K562 (cell line): ENCODE results near the gene RELL2. TPM values are rescaled to one million over a fixed set of nuclear protein-coding genes. Genes with fewer than 3 reads are reported as not detected.

Experiments
- BHLHE40 ChIP-seq: IDR thresholded peaks from 2 replicates; pipeline ENCODE4 v1.6.1; 2011; ENCODE audit warnings: low read length, improper control_type of control experiment
- CBX3 ChIP-seq, 2 experiments: IDR thresholded peaks; 1 replicate in 1 of 2; 2 replicates in 1 of 2; pipeline ENCODE4 v1.6.1; 2012; ENCODE audit warnings: inconsistent platforms in 2 of 2, low read length in 2 of 2, borderline replicate concordance in 1 of 2, control low read depth in 1 of 2
- ELF2 ChIP-seq: fragments of 250-450 bp; sonication (Bioruptor Pico); IDR thresholded peaks from 2 replicates; pipeline ENCODE4 v1.5.0; 2021; ENCODE audit warnings: mild to moderate bottlenecking
- EWSR1 ChIP-seq: fragments of 450-650 bp; IDR thresholded peaks from 2 replicates; pipeline ENCODE4 v1.6.1; 2018; ENCODE audit warnings: borderline replicate concordance, mild to moderate bottlenecking, low read depth, moderate library complexity; ENCODE audit not compliant: partially characterized antibody
- KAT2B ChIP-seq: IDR thresholded peaks from one replicate; pipeline ENCODE4 v1.6.1; 2012; ENCODE audit warnings: low read depth, mild to moderate bottlenecking, control low read depth, inconsistent platforms, low read length, moderate library complexity
- MAX ChIP-seq: sonication (generic); formaldehyde crosslinking; IDR thresholded peaks from 2 replicates; pipeline ENCODE4 v1.9.0; 2022; ENCODE audit warnings: mild to moderate bottlenecking, missing genetic modification reagents
- MECOM ChIP-seq: fragments of 250-450 bp; sonication (Bioruptor Pico); IDR thresholded peaks from 2 replicates; pipeline ENCODE4 v1.8.0; 2022; ENCODE audit warnings: inconsistent platforms
- PML ChIP-seq: IDR thresholded peaks from 2 replicates; pipeline ENCODE4 v1.6.1; 2012; ENCODE audit warnings: low read length, inconsistent platforms
- SIN3A ChIP-seq, 2 experiments: fragments of 150-350 bp in 1 of 2; IDR thresholded peaks; 2 replicates each; pipeline ENCODE4 v1.6.1; 2011 to 2016; ENCODE audit warnings: borderline replicate concordance in 2 of 2, low read depth in 2 of 2, low read length in 2 of 2, mild to moderate bottlenecking in 2 of 2, moderate library complexity in 2 of 2; ENCODE audit not compliant: control insufficient read depth in 1 of 2
- TEAD4 ChIP-seq, 2 experiments: sonication (generic) in 1 of 2; formaldehyde crosslinking in 1 of 2; IDR thresholded peaks; 2 replicates each; pipeline versions ENCODE4 v1.6.1 to v1.8.0; 2012 to 2022; ENCODE audit warnings: borderline replicate concordance in 1 of 2, inconsistent platforms in 1 of 2, low read length in 1 of 2, mild to moderate bottlenecking in 1 of 2, missing genetic modification reagents in 1 of 2
- ZBTB1 ChIP-seq: sonication (generic); formaldehyde crosslinking; IDR thresholded peaks from 2 replicates; pipeline ENCODE4 v1.8.1; 2023; ENCODE audit warnings: missing genetic modification reagents, low read depth, mild to moderate bottlenecking, borderline replicate concordance
- ZNF507 ChIP-seq: conservative IDR thresholded peaks from 2 replicates; pipeline ENCODE4 v1.6.1; 2017; ENCODE audit warnings: missing genetic modification characterization, missing compliant biosample characterization
- ZNF512 ChIP-seq: IDR thresholded peaks from 2 replicates; pipeline ENCODE4 v1.6.1; 2016; ENCODE audit warnings: missing genetic modification characterization, missing compliant biosample characterization
- ZNF79 ChIP-seq: fragments of 250-450 bp; sonication (Bioruptor Pico); IDR thresholded peaks from 2 replicates; pipeline ENCODE4 v1.4.0; 2020; ENCODE audit warnings: low read depth, mild to moderate bottlenecking, moderate library complexity
- polyA plus RNA-seq, 8 experiments: library from polyadenylated mRNA; depleted of rRNA in 4 of 8; stranded (reverse) in 5 of 8; unstranded in 3 of 8; fragments of >200 nt; fragmentation: Nextera tagmentation in 2 of 8; fragmentation: Illumina TruSeq in 1 of 8; extraction: Ambion mirVana in 2 of 8; extraction: Trizol in 1 of 8; gene quantifications; 2 replicates each; pipeline versions ENCODE4 v1.2.1 to v1.2.3, GENCODE V29; 2011 to 2014; ENCODE audit warnings: inconsistent platforms in 1 of 8, missing spikeins in 1 of 8
- total RNA-seq, 7 experiments: library from RNA; depleted of rRNA in 6 of 7; stranded (reverse); fragments of >200 nt in 6 of 7; fragmentation: Illumina TruSeq in 2 of 7; extraction: Trizol in 2 of 7; gene quantifications; 2 replicates each; pipeline versions ENCODE4 v1.2.1 to v1.2.3, GENCODE V29; 2011 to 2021; ENCODE audit warnings: low replicate concordance in 1 of 7
- TF ChIP-seq, protein P1 (sequence below): fragments of 450-650 bp; formaldehyde crosslinking; IDR thresholded peaks from 2 replicates; pipeline ENCODE4 v1.4.0; 2020; ENCODE audit warnings: mild to moderate bottlenecking, mixed read lengths
- TF ChIP-seq, protein P2 (sequence below): sonication (generic); formaldehyde crosslinking; IDR thresholded peaks from 2 replicates; pipeline ENCODE4 v1.9.0; 2022; ENCODE audit warnings: mild to moderate bottlenecking, missing genetic modification reagents
- TF ChIP-seq, protein P3 (sequence below): sonication (generic); formaldehyde crosslinking; IDR thresholded peaks from 2 replicates; pipeline ENCODE4 v1.5.0; 2020; ENCODE audit warnings: missing genetic modification reagents
- TF ChIP-seq, protein P4 (sequence below), 2 experiments: fragments of 200-800 bp in 1 of 2; sonication (Bioruptor generic) in 1 of 2; sonication (generic) in 1 of 2; formaldehyde crosslinking in 1 of 2; IDR thresholded peaks in 1 of 2; conservative IDR thresholded peaks in 1 of 2; 2 replicates each; pipeline versions ENCODE4 v1.5.0 to v1.6.1; 2016 to 2020; ENCODE audit warnings: missing compliant biosample characterization in 1 of 2, missing genetic modification characterization in 1 of 2, missing genetic modification reagents in 1 of 2

The RELL2 gene
- total and polyA plus RNA-seq, 9 of the 15 experiments (the other 6 are each of a cell fraction or from before 2014, with no cell fraction given), result 0.06 to 36.0 (median 14.3) TPM

- TF ChIP-seq, protein P1, sequence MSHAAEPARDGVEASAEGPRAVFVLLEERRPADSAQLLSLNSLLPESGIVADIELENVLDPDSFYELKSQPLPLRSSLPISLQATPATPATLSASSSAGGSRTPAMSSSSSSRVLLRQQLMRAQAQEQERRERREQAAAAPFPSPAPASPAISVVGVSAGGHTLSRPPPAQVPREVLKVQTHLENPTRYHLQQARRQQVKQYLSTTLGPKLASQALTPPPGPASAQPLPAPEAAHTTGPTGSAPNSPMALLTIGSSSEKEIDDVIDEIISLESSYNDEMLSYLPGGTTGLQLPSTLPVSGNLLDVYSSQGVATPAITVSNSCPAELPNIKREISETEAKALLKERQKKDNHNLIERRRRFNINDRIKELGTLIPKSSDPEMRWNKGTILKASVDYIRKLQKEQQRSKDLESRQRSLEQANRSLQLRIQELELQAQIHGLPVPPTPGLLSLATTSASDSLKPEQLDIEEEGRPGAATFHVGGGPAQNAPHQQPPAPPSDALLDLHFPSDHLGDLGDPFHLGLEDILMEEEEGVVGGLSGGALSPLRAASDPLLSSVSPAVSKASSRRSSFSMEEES (CRISPR knock-in tag), result no peak
- TF ChIP-seq MAX (CRISPR knock-in tag), result no peak
- peak in 1 of 2 experiments; percentile 69; a peak in 3 of 4 replicates for TF ChIP-seq SIN3A (IDR thresholded peaks at IDR 0.05; ENCODE audit: borderline replicate concordance in 2 of 2, control insufficient read depth in 1 of 2, low read depth in 2 of 2, low read length in 2 of 2)
- peak; percentile 51; the same call in 1 of the 2 replicates for TF ChIP-seq PML
- no peak for TF ChIP-seq ZBTB1 (CRISPR knock-in tag)
- TF ChIP-seq ZNF507 (tag), result no peak
- TF ChIP-seq BHLHE40, result no peak
- TF ChIP-seq, protein P2, sequence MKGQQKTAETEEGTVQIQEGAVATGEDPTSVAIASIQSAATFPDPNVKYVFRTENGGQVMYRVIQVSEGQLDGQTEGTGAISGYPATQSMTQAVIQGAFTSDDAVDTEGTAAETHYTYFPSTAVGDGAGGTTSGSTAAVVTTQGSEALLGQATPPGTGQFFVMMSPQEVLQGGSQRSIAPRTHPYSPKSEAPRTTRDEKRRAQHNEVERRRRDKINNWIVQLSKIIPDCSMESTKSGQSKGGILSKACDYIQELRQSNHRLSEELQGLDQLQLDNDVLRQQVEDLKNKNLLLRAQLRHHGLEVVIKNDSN (CRISPR knock-in tag), result no peak
- no peak for TF ChIP-seq CBX3 (IDR thresholded peaks at IDR 0.05; ENCODE audit: borderline replicate concordance in 1 of 2, low read length in 2 of 2)
- no peak for TF ChIP-seq ELF2 (CRISPR knock-in tag)
- no peak for TF ChIP-seq KAT2B
- TF ChIP-seq, protein P3, sequence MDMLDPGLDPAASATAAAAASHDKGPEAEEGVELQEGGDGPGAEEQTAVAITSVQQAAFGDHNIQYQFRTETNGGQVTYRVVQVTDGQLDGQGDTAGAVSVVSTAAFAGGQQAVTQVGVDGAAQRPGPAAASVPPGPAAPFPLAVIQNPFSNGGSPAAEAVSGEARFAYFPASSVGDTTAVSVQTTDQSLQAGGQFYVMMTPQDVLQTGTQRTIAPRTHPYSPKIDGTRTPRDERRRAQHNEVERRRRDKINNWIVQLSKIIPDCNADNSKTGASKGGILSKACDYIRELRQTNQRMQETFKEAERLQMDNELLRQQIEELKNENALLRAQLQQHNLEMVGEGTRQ (CRISPR knock-in tag), result no peak
- TF ChIP-seq, protein P4, sequence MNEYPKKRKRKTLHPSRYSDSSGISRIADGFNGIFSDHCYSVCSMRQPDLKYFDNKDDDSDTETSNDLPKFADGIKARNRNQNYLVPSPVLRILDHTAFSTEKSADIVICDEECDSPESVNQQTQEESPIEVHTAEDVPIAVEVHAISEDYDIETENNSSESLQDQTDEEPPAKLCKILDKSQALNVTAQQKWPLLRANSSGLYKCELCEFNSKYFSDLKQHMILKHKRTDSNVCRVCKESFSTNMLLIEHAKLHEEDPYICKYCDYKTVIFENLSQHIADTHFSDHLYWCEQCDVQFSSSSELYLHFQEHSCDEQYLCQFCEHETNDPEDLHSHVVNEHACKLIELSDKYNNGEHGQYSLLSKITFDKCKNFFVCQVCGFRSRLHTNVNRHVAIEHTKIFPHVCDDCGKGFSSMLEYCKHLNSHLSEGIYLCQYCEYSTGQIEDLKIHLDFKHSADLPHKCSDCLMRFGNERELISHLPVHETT (CRISPR knock-in tag; conservative IDR thresholded peaks at IDR 0.05 in 1 of 2, IDR thresholded peaks at IDR 0.05 in 1 of 2), result 0 out of 4 replicates have a peak, but pooled peaks of 1 of the 2 experiments have one; percentile 47
- TF ChIP-seq ZNF79 (CRISPR knock-in tag), result no peak
- no peak for TF ChIP-seq TEAD4 (IDR thresholded peaks at IDR 0.05; ENCODE audit: low read length)
- TF ChIP-seq TEAD4 (CRISPR knock-in tag; IDR thresholded peaks at IDR 0.05; ENCODE audit: borderline replicate concordance), result no peak
- no peak for TF ChIP-seq EWSR1
- no peak for TF ChIP-seq ZNF512 (tag)
- TF ChIP-seq MECOM (CRISPR knock-in tag), result no peak
Observed at GRCh38 chr5:141636413-141637122, at the start of gene RELL2, which contains the start of gene HDAC3 (continued).
